Neutrophil (primary cell): Measurements from ENCODE around the gene BRIP1.

Source experiments
- H3K27ac ChIP-seq: fragments of 200-600 bp; sonication (generic); 2 replicates; pipeline ENCODE4 v1.5.1; 2016; ENCODE audit warnings: mild to moderate bottlenecking, moderate library complexity
- H3K27me3 ChIP-seq: fragments of 200-600 bp; sonication (generic); 2 replicates; pipeline ENCODE4 v1.6.0; 2016; ENCODE audit warnings: mild to moderate bottlenecking
- H3K36me3 ChIP-seq: fragments of 200-600 bp; sonication (generic); 2 replicates; pipeline ENCODE4 v1.5.1; 2017
- H3K4me1 ChIP-seq, 2 experiments: fragments of 200-600 bp in 1 of 2; sonication (generic) in 1 of 2; 1 replicate in 1 of 2; 2 replicates in 1 of 2; pipeline versions ENCODE4 v1.5.1 to v1.6.1; 2013 to 2016; ENCODE audit warnings: low read depth in 1 of 2, low read length in 1 of 2, mild to moderate bottlenecking in 1 of 2, moderate library complexity in 1 of 2; ENCODE audit not compliant: control insufficient read depth in 1 of 2, insufficient read depth in 1 of 2
- H3K4me3 ChIP-seq, 2 experiments: fragments of 200-600 bp in 1 of 2; sonication (generic) in 1 of 2; 1 replicate in 1 of 2; 2 replicates in 1 of 2; pipeline ENCODE4 v1.5.1; 2013 to 2016; ENCODE audit warnings: low read depth in 1 of 2, low read length in 1 of 2, mild to moderate bottlenecking in 1 of 2, moderate library complexity in 1 of 2
- H3K9me3 ChIP-seq: fragments of 200-600 bp; sonication (generic); 2 replicates; pipeline ENCODE4 v1.5.1; 2016
- CTCF ChIP-seq: fragments of 200-600 bp; sonication (generic); IDR thresholded peaks from 2 replicates; pipeline ENCODE4 v1.5.1; 2016; ENCODE audit warnings: antibody characterized with exemption

Gene BRIP1

DNA sequence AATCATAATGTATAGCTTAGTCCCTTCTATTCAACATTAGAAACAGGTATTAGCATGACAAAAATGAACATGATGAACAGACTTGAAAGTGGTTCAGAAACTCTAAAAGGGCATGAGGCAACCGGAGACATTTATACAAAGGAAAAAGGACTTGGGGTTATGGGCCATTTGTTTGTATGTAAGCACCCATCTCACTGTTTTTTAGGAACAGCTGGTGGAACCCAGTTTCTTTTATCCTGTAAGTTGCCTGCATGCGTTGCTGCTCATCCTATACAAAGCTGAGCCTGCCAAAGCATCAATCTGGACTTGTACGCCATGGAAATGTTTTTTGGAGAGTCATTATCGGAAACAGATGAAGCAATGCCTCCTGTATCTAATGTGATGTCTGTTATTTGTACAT, 200.0 kb downstream of the BRIP1 start:
- no peak overlapping the region for H3K27ac ChIP-seq
- no peak for TF ChIP-seq CTCF
- no peaks in the 10 kb centered on the region for H3K9me3 ChIP-seq
- H3K36me3 ChIP-seq: no peaks in the 10 kb centered on the region
- H3K27me3 ChIP-seq: no peaks in the 10 kb centered on the region
- no peak overlapping the region for H3K4me3 ChIP-seq
- H3K4me1 ChIP-seq: no peaks in the 10 kb centered on the region

- Histone ChIP-seq H3K36me3 (no peaks in the 10 kb centered on the region), H3K4me3 (no peak overlapping the region), H3K27ac (no peak overlapping the region), H3K9me3 (no peaks in the 10 kb centered on the region), H3K4me1 (no peaks in the 10 kb centered on the region), H3K27me3 (no peaks in the 10 kb centered on the region)
- no peak for TF ChIP-seq CTCF
These were observed 200.6 kb downstream of the BRIP1 start for GRCh38 chr17:61662741-61663140.

DNA sequence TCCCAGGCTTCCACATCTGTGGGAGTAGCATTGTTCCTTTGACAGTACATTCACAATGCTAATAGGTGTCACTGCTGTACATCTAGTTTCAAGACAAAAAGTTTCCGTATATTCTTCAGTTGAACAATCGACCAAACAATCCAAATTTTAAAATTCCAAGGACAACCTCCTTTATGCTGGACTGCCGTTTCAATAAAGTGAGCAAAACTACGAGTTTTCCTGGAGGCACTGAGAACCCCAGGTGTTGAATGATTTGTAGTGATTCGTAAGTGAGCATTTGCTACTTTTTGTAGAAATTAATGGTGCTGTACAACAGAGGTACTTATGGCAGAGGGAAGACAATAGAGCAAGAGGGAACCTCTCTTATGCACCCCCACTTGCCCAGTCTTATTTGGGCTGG, 201.1 kb downstream of the BRIP1 start:
- Histone ChIP-seq H3K36me3 (no peaks in the 10 kb centered on the region), H3K9me3 (no peaks in the 10 kb centered on the region), H3K27me3 (no peaks in the 10 kb centered on the region), H3K27ac (no peak overlapping the region), H3K4me3 (no peak overlapping the region), H3K4me1 (no peaks in the 10 kb centered on the region)
- no peak for TF ChIP-seq CTCF

DNA sequence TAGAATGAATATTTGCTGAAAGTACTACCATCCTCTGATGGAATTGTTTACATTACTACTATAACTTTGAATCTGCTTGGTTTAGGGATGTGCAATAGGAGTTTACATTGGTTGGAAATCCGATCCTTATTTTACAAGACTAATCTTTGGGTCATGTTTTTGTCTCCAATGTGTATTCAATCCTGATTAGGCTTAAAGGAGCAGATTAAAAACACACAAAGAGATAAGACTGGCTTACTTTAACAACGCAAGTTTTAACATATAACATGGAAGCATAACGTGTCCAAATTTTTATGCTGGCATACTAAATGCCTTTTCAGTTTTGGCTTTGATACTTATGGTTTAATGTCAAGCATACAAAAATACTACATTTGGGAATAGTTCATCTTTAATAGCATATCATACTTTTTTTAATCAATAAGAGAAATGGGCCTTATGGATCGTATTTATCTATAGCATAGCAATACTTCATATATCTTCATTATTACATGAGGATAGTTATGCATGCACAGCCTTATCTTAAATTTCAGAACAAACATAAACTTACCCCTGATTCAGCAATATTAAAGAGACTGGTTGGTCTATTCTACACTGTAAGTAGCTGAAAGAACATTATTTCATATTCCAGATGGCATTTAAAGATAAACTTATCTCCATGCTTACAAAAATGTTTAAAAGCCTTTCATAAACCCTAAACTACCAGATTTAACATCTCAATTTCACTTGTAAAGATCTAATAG, 202.4 kb downstream of the BRIP1 start:
- TF ChIP-seq CTCF: no peak
- Histone ChIP-seq H3K4me1 (no peaks in the 10 kb centered on the region), H3K27ac (no peak overlapping the region), H3K27me3 (no peaks in the 10 kb centered on the region), H3K36me3 (no peaks in the 10 kb centered on the region), H3K9me3 (no peaks in the 10 kb centered on the region), H3K4me3 (no peak overlapping the region)

DNA sequence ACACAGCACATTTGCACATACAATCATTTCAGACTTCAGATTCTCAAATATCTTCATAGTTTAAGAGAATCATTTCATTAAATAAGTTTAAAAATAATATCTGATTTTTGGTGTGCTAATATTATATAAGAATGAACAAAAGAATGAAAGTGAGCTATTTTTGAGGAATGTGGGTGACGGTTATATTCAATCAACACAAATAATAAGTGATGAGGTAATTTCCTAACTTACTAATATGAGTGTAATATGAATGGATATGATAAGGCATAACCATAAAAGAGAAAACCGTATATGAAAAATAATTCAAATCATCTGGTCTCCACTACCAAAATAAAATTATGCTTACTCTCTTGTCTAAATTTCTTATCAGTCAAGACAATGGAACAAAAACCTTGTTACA, 203.9 kb downstream of the BRIP1 start:
- Histone ChIP-seq H3K4me1 (no peaks in the 10 kb centered on the region), H3K27me3 (no peaks in the 10 kb centered on the region), H3K9me3 (no peaks in the 10 kb centered on the region), H3K4me3 (no peak overlapping the region), H3K36me3 (no peaks in the 10 kb centered on the region), H3K27ac (no peak overlapping the region)
- TF ChIP-seq CTCF: no peak
